Psoas muscle (tissue), 8 donors: ENCODE data around the gene OLFML2A. TPM values are rescaled to one million over a fixed set of nuclear protein-coding genes. Genes with fewer than 3 reads are reported as not detected.

Experiments used
- ATAC-seq, 4 donors: fragments of 200-7000 bp; cut with Tn5 transposase; one replicate each; pipeline ENCODE4 v1.9.1; 2020; ENCODE audit warnings: moderate library complexity in 3 of 4, mild to moderate bottlenecking in 2 of 4
- DNase-seq, 2 donors: peaks; one replicate each; pipeline ENCODE4 v3.0.0-alpha.2; 2020
- H3K27ac ChIP-seq: fragments of 200-600 bp; one replicate; pipeline ENCODE4 v1.8.0; 2022
- H3K27me3 ChIP-seq, 3 donors: fragments of 200-600 bp in 1 of 3; one replicate each; pipeline versions ENCODE4 v1.6.1 to v1.8.0; 2013 to 2022; ENCODE audit warnings: low read length in 2 of 3, mild to moderate bottlenecking in 2 of 3, moderate library complexity in 1 of 3; ENCODE audit not compliant: insufficient read depth in 3 of 3
- H3K36me3 ChIP-seq, 2 donors: fragments of 200-600 bp in 1 of 2; one replicate each; pipeline versions ENCODE4 v1.6.1 to v1.8.0; 2013 to 2022; ENCODE audit warnings: low read depth in 1 of 2, mild to moderate bottlenecking in 1 of 2, moderate library complexity in 1 of 2; ENCODE audit not compliant: insufficient read depth in 1 of 2
- H3K4me1 ChIP-seq: fragments of 200-600 bp; one replicate; pipeline ENCODE4 v1.8.0; 2022
- H3K4me3 ChIP-seq: fragments of 200-600 bp; one replicate; pipeline ENCODE4 v1.8.0; 2022; ENCODE audit warnings: mild to moderate bottlenecking
- H3K9me3 ChIP-seq: fragments of 200-600 bp; one replicate; pipeline ENCODE4 v1.8.0; 2022
- WGBS, 3 donors: extraction: QIAGEN DNeasy Blood & Tissue Kit; methylation state at CpG; one replicate each; pipeline versions ENCODE4 v1.1.6 to v1.1.7; 2013; 5-methylcytosine and 5-hydroxymethylcytosine counted together
- intact Hi-C, 2 donors: fragments of 100-400 bp; cut with DNase I; formaldehyde crosslinking; loops; one replicate each; pipeline versions ENCODE4 v1.11.0 to v1.14.2; 2022
- polyA plus RNA-seq, 3 donors: library from polyadenylated mRNA; stranded (reverse); fragments of 200-250 nt; gene quantifications; one replicate each; pipeline ENCODE4 v1.2.3, GENCODE V29; 2013
- total RNA-seq, 4 donors: library from RNA; stranded (reverse); fragmentation: NEBNext Ultra II Directional in 2 of 4; extraction: Animal tissue kit (Norgen Biotek cat#: 25700) in 2 of 4; gene quantifications; one replicate each; pipeline versions ENCODE4 v1.2.1 to v1.2.4, GENCODE V29; 2021 to 2023
- TF ChIP-seq, protein P1 (sequence below): fragments of 200-600 bp; IDR thresholded peaks from one replicate; pipeline ENCODE4 v1.8.0; 2022; ENCODE audit warnings: antibody characterized with exemption
- donor health status: healthy with polysubstance abuse.
- donor health status: DM: no; HTN: no; CAD: no; lungs with moderate emphysema.
- donor health status: Bipolar disorder and iron deficiency.
- donor health status: healthy.
- donor health status: DM: yes; HTN: yes; CAD: no.
- donor health status: DM: no; HTN: no; CAD: no.
- donor health status: DM: no; HTN: no; CAD: no.
- donor health status: DM: yes; HTN: yes; CAD: no.

The OLFML2A gene
- total and polyA plus RNA-seq, 7 donors = 3.0 to 30.3 (median 7.1) TPM

DNA sequence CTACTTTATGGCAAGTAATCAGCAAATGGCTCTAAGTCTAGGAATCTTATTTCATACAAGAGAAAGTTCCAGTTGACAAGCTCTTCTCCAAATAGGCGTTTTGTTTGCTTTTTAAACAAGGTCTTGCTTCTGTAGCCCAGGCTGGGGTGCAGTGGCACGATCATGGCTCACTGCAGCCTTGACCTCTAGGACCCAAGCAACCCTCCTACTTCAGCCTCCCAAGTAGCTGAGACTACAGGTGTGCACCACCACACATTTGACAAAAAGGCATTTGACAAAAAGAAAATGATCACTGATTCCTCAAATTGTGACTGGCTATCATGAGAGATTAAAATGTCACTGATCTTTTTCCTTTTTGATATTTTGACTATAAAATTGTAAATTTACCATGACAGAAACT lies 37.6 kb upstream of the OLFML2A start:
- Histone ChIP-seq H3K4me1 (peaks cover 8% of the 10 kb centered on the region), H3K27ac (no peak overlapping the region), H3K36me3 (no peaks in the 10 kb centered on the region), H3K27me3 (no peaks in the 10 kb centered on the region), H3K9me3 (no peaks in the 10 kb centered on the region), H3K4me3 (no peak overlapping the region)
- no peak for ATAC-seq
- intact Hi-C loops = no loop called here
- TF ChIP-seq, protein P1, sequence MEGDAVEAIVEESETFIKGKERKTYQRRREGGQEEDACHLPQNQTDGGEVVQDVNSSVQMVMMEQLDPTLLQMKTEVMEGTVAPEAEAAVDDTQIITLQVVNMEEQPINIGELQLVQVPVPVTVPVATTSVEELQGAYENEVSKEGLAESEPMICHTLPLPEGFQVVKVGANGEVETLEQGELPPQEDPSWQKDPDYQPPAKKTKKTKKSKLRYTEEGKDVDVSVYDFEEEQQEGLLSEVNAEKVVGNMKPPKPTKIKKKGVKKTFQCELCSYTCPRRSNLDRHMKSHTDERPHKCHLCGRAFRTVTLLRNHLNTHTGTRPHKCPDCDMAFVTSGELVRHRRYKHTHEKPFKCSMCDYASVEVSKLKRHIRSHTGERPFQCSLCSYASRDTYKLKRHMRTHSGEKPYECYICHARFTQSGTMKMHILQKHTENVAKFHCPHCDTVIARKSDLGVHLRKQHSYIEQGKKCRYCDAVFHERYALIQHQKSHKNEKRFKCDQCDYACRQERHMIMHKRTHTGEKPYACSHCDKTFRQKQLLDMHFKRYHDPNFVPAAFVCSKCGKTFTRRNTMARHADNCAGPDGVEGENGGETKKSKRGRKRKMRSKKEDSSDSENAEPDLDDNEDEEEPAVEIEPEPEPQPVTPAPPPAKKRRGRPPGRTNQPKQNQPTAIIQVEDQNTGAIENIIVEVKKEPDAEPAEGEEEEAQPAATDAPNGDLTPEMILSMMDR = no peak
- no peak for DNase-seq
- WGBS, 3 donors = 80 to 87% (median 86%) methylated on average over 2 of the region's 2 CpGs

DNA sequence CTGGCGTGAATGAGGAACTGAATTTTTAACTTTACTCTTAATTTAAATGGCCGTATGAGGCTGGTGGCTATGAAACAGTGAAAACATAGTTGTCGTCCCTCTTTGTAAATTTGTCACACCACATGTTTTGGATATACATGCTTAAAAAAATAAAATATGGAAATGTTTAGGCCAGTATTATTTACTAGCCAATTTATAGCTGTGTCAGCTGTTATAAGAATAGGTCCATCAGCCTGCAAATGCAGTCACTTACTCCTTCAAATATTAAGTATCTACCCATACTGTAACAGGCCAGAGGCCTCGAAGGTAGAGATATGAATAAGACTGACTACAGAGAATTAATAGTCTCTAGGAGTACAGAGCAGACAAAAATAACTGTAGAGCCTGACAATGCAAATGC lies 35.8 kb upstream of the OLFML2A start:
- Histone ChIP-seq H3K4me3 (no peak overlapping the region), H3K9me3 (no peaks in the 10 kb centered on the region), H3K27me3 (no peaks in the 10 kb centered on the region), H3K27ac (no peak overlapping the region), H3K36me3 (no peaks in the 10 kb centered on the region), H3K4me1 (no peaks in the 10 kb centered on the region)
- TF ChIP-seq, protein P1 = no peak
- DNase-seq (no peak), ATAC-seq (no peak)
- 82 to 92% (median 91%) methylated on average over 4 of the region's 4 CpGs for WGBS, 3 donors
- intact Hi-C loops = no loop called here

DNA sequence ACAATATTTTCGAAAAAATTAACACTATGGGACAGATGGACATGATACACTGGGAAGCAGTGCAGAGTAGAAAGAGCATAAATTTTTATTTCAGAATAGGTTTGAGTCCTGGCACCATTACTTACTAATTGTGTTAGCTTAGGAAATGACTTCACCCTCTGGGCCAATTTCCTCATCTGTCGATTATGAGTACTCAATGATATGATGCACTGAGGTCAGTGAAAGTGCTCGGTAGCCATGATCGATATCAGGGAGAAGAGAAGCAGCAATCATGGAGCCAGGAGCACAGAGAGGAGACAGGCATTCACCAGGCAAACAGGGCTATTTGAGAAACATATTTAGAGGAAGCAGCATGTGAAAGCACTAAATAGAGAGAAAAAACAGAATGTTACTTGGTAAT lies 35.3 kb upstream of the OLFML2A start:
- DNase-seq (no peak), ATAC-seq (no peak)
- Histone ChIP-seq H3K27me3 (no peaks in the 10 kb centered on the region), H3K4me3 (no peak overlapping the region), H3K36me3 (no peaks in the 10 kb centered on the region), H3K9me3 (no peaks in the 10 kb centered on the region), H3K27ac (no peak overlapping the region), H3K4me1 (no peaks in the 10 kb centered on the region)
- intact Hi-C loops = no loop called here
- WGBS, 3 donors = 71 to 78% (median 76%) methylated on average over 4 of the region's 4 CpGs
- TF ChIP-seq, protein P1 = no peak

DNA sequence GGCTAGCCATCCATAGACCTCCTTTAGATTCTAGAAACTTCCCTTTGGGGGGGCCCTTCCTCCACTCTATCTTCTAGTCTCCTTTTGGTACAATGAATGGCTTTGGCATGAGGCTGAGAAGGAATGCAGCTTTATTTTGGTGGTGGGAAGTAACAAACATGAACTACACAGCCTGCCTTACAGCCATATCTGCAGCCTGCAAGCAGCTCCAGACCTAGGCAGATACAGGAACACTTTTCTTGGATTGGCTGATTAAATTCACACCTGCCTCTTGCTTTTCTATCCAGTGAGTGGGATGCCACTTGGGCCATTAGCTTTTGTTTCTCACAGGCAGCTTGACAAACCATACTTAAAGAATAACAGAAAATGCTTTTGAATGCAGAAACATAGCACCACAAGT lies 34.0 kb upstream of the OLFML2A start:
- DNase-seq (no peak), ATAC-seq (no peak)
- Histone ChIP-seq H3K27me3 (no peaks in the 10 kb centered on the region), H3K36me3 (no peaks in the 10 kb centered on the region), H3K27ac (no peak overlapping the region), H3K4me3 (no peak overlapping the region), H3K9me3 (no peaks in the 10 kb centered on the region), H3K4me1 (no peaks in the 10 kb centered on the region)
- intact Hi-C loops = no loop called here
- TF ChIP-seq, protein P1 = no peak

DNA sequence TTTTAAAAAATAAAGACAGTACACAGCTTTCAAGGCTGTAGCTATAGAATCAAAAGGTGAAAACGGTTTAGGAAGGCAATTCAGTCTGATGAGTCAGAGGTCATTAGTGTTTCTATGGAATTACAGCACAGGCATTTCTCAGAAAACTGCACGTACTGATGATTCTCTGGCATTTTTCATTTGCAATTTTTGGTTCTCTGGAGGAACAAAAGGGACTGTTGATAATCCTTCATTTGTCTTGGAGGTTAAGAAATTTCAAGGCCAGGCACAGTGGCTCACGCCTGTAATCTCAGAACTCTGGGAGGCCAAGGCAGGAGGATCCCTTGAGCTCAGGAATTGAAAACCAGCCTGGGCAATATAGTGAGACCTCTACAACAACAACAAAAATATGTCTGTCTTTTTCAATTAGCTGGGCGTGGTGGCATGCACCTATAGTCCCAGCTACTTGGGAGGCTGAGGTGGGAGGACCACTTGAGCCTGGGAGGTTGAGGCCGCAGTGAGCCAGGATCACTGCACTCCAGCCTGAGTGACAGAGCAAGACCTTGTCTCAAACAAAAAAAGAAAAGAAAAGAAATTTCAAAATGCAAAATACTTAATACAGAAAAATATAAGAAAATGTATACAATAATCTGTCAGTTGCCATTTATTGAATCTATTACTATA lies 33.1 kb upstream of the OLFML2A start:
- intact Hi-C loops = no loop called here
- Histone ChIP-seq H3K27ac (no peak overlapping the region), H3K4me1 (no peaks in the 10 kb centered on the region), H3K9me3 (no peaks in the 10 kb centered on the region), H3K36me3 (no peaks in the 10 kb centered on the region), H3K4me3 (no peak overlapping the region), H3K27me3 (no peaks in the 10 kb centered on the region)
- TF ChIP-seq, protein P1 = no peak
- WGBS, 3 donors = 82 to 86% (median 85%) methylated on average over 5 of the region's 5 CpGs
- no peak for ATAC-seq
- DNase-seq = no peak
